Mammary epithelial cell (primary cell): ENCODE results near the gene TARP.

Experiments used
- CTCF ChIP-seq, 2 donors: IDR thresholded peaks in 1 of 2; conservative IDR thresholded peaks in 1 of 2; 2 replicates each; pipeline ENCODE4 v1.5.1; 2011 to 2012; ENCODE audit warnings: inconsistent platforms in 2 of 2, low read length in 2 of 2, mild to moderate bottlenecking in 2 of 2, control low read depth in 1 of 2, low read depth in 1 of 2; ENCODE audit not compliant: insufficient read depth in 1 of 2; ENCODE audit errors: extremely low read depth in 1 of 2
- EZH2 ChIP-seq: IDR thresholded peaks from 2 replicates; pipeline ENCODE4 v1.6.1; 2012; ENCODE audit warnings: low read length, inconsistent platforms, borderline replicate concordance

GRCh38 chr7:38322461-38322860, 49.0 kb upstream of the TARP start:
- TF ChIP-seq CTCF (conservative IDR thresholded peaks at IDR 0.05 in 1 of 2, IDR thresholded peaks at IDR 0.05 in 1 of 2; ENCODE audit: extremely low read depth in 1 of 2, insufficient read depth in 1 of 2, low read depth in 1 of 2, low read length in 2 of 2), result no peak
- no peak for TF ChIP-seq EZH2
